ENCODE measurements around the gene MR1.
A peak's percentile ranks its signal among the peaks of the same experiment; 100 is the strongest.
"Not testable (repeated sequence)": the region's sequence is repeated elsewhere in the genome, so short reads cannot be mapped to it uniquely, and the experiment has no call there.

Gene MR1

DNA sequence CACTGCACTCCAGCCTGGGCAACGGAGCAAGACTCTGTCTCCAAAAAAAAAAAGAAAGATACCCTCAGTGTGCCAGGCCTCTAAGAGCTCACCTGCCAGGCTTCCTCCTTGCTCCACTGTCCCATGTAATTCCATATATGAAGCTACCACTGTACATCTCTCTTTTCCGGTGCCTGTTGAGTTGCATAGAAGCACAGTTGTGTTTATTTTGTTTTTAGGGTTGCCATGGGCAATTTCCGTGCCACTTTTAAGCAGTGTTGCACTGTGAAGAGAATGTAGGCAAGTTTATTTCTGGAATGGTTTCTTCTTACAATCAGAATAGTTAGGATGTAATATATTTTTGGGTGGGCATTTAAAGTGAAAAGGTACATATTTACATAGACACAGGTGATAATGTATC, 23.3 kb downstream of the MR1 start:
- Histone ChIP-seq H3K27me3 (no peaks in the 10 kb centered on the region), H3K4me1 (ENCODE audit: control insufficient read depth in 1 of 2, insufficient read depth in 1 of 2, low read depth in 1 of 2, low read length in 1 of 2) (peaks cover 5% of the 10 kb centered on the region in 2 experiments), H3K36me3 (peaks cover 62% of the 10 kb centered on the region), H3K9me3 (no peaks in the 10 kb centered on the region), H3K27ac (no peak overlapping the region), H3K4me3 (ENCODE audit: low read depth in 1 of 2, low read length in 1 of 2) (no peak overlapping the region)
- TF ChIP-seq, protein P1, sequence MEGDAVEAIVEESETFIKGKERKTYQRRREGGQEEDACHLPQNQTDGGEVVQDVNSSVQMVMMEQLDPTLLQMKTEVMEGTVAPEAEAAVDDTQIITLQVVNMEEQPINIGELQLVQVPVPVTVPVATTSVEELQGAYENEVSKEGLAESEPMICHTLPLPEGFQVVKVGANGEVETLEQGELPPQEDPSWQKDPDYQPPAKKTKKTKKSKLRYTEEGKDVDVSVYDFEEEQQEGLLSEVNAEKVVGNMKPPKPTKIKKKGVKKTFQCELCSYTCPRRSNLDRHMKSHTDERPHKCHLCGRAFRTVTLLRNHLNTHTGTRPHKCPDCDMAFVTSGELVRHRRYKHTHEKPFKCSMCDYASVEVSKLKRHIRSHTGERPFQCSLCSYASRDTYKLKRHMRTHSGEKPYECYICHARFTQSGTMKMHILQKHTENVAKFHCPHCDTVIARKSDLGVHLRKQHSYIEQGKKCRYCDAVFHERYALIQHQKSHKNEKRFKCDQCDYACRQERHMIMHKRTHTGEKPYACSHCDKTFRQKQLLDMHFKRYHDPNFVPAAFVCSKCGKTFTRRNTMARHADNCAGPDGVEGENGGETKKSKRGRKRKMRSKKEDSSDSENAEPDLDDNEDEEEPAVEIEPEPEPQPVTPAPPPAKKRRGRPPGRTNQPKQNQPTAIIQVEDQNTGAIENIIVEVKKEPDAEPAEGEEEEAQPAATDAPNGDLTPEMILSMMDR (IDR thresholded peaks at IDR 0.05): no peak

DNA sequence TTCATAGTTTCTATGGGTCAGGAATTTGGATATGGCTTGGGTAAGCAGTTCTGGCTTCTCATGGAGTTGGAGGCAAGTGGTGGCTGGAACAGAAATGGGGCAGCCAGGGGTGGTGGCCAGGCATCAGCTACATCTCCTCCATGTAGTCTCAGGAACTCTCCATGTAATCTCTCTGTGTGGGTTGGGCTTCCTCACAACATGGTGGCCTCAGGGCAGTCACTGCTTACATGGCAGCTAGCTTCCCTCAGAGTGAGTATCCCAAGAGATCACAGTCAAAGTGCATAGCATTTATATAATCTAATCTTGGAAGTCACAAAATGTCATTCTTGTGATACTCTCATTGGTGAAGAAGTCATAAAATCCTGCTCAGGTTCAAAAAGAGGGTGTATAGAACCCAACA, 25.7 kb downstream of the MR1 start:
- H3K27me3 ChIP-seq: no peaks in the 10 kb centered on the region
- H3K36me3 ChIP-seq: peaks cover 42% of the 10 kb centered on the region
- no peak overlapping the region for H3K27ac ChIP-seq
- H3K4me3 ChIP-seq (ENCODE audit: low read depth in 1 of 2, low read length in 1 of 2): no peak overlapping the region
- H3K4me1 ChIP-seq (ENCODE audit: control insufficient read depth in 1 of 2, insufficient read depth in 1 of 2, low read depth in 1 of 2, low read length in 1 of 2): peaks cover 19 to 21% of the 10 kb centered on the region in 2 experiments
- no peaks in the 10 kb centered on the region for H3K9me3 ChIP-seq
- TF ChIP-seq, protein P1 (IDR thresholded peaks at IDR 0.05): no peak

DNA sequence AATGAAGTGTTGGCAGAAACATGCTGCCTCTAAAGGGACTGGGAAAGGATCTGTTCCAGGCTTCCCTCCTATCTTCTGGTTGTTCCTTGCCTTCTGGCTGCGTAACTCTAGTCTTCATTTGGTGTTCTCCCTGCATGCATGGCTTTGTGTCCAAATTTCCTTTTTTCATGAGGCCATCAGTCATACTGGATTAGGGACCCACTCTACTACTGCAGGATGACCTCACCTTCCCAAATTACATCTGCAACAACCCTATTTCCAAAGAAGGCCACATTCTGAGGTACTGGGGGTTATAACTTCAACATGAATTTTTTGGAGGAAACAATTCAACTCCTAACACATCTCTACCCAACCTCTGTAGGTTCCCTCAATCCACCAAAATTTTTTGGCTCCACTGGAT, 26.3 kb downstream of the MR1 start:
- TF ChIP-seq, protein P1 (IDR thresholded peaks at IDR 0.05): no peak
- peaks cover 19 to 21% of the 10 kb centered on the region in 2 experiments for H3K4me1 ChIP-seq (ENCODE audit: control insufficient read depth in 1 of 2, insufficient read depth in 1 of 2, low read depth in 1 of 2, low read length in 1 of 2)

DNA sequence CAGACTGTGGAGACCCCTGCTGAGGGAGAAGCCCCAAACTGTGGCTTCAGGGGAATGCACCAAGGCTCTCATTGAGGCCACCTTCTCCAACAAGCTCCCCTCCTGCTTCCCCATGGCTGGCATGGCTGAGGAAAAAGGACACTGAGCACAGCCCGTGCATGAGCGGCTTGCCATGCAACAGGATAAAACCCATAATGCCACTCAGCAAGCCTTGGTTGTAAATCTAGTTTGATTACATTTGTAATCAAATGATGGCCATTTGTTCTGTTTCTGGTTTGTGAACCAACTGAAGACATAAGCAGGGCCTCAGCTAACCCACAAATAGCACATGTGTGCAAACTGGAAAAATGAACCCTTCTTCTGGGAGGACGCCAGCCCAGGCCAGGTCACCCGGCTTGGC, 27.2 kb downstream of the MR1 start:
- not testable (repeated sequence) for H3K27ac ChIP-seq; H3K4me3 ChIP-seq (ENCODE audit: low read depth in 1 of 2, low read length in 1 of 2); H3K27me3 ChIP-seq; H3K9me3 ChIP-seq
- Histone ChIP-seq H3K4me1 (ENCODE audit: control insufficient read depth in 1 of 2, insufficient read depth in 1 of 2, low read depth in 1 of 2, low read length in 1 of 2) (peaks cover 19 to 21% of the 10 kb centered on the region in 2 experiments), H3K36me3 (peaks cover 28% of the 10 kb centered on the region)

More for the DNA sequence above, 26.3 kb downstream of the MR1 start:
- Histone ChIP-seq H3K9me3 (no peaks in the 10 kb centered on the region), H3K4me3 (ENCODE audit: low read depth in 1 of 2, low read length in 1 of 2) (no peak overlapping the region), H3K27ac (no peak overlapping the region), H3K36me3 (peaks cover 37% of the 10 kb centered on the region), H3K27me3 (no peaks in the 10 kb centered on the region)

DNA sequence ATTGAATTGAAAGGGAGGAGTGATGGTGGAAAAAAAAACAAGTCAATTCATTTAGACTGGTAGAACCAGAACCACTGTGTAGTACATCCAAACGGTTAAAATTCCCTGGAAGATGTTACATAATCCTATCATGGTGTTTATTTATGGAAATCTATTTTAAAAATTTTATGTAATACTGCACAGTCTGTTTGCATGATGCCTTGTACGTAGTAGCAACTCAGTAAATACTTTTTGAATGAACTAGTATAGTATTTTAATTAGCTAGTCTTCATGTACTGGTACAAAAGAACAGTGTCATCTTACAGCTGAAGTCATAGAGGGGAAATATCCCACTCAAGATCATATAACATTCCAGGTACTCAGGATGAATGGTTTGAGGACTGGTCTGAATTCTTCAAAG, 27.7 kb downstream of the MR1 start:
- H3K27ac ChIP-seq: peak overlapping the region; percentile 79
- H3K27me3 ChIP-seq: no peaks in the 10 kb centered on the region
- H3K9me3 ChIP-seq: no peaks in the 10 kb centered on the region
- no peak overlapping the region for H3K4me3 ChIP-seq (ENCODE audit: low read depth in 1 of 2, low read length in 1 of 2)
- peaks cover 19 to 21% of the 10 kb centered on the region in 2 experiments for H3K4me1 ChIP-seq (ENCODE audit: control insufficient read depth in 1 of 2, insufficient read depth in 1 of 2, low read depth in 1 of 2, low read length in 1 of 2)
- TF ChIP-seq, protein P1 (IDR thresholded peaks at IDR 0.05): no peak
- peaks cover 24% of the 10 kb centered on the region for H3K36me3 ChIP-seq

DNA sequence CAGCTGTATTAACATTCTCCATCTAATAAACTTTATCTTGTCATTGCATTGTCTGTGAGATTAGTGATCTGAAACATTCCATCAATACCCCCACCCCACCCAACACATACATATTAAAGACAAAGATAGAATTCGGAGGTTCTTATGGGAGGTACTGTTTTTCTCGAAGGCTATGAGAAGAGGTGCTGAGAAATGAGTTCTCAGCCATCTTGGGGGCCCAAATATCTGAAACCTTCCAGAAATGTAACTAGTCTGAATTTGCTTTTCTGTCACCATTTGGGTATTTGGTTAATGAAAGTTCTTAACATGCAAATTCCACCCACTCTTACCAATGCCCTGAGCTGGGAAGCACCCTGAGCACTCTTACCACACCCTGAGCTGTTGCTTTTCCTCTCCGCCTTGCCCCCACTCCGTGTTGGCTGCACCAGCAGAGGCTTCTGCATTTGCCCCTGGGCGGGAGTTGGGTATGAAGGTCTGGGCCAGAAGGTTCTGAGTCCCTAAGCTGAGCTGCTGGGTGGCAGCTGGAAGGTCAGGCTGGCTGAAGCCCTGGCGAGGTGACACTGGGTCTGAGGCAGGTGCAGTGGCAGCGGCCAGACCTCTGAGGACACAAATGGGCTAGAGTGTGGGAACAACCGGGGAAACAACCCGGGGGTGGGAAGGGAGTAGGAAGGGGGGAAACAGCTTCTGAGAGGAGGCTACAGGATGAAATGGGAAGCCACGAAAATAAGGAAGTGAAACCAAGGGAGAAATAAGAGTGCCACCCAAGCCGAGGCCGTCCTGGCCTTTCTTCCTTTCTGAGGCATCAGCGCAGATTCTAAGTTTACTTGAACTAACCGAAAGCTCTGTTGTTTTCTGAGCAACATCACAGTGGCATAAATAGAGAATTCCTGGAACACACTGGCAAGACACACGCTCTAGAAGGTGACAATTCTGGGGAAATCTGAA, 28.4 kb downstream of the MR1 start:
- TF ChIP-seq, protein P1 (IDR thresholded peaks at IDR 0.05): no peak
- H3K9me3 ChIP-seq: no peaks in the 10 kb centered on the region
- H3K36me3 ChIP-seq: peaks cover 17% of the 10 kb centered on the region
- H3K4me3 ChIP-seq (ENCODE audit: low read depth in 1 of 2, low read length in 1 of 2): peak overlapping the region; percentile 38 to 39
- peaks cover 19 to 21% of the 10 kb centered on the region in 2 experiments for H3K4me1 ChIP-seq (ENCODE audit: control insufficient read depth in 1 of 2, insufficient read depth in 1 of 2, low read depth in 1 of 2, low read length in 1 of 2)
- no peaks in the 10 kb centered on the region for H3K27me3 ChIP-seq
- peak overlapping the region; percentile 79 for H3K27ac ChIP-seq
